Endothelial cell of umbilical vein (primary cell): ENCODE measurements around the gene MAN2B1. TPM values are rescaled to one million over a fixed set of nuclear protein-coding genes. Genes with fewer than 3 reads are reported as not detected.
A peak's percentile ranks its signal among the peaks of the same experiment; 100 is the strongest.

Experiments
- BruUV-seq: library from RNA; stranded (reverse); fragments of 400-500 nt; replicated peaks from 2 replicates; lab custom pipeline; 2021; lab: Mats Ljungman, UMichigan
- CTCF ChIA-PET: fragments of 300-600, 350-600 bp; sonication (Branson Sonifier 250); formaldehyde crosslinking; loops from one replicate; lab custom pipeline; 2021; ENCODE audit warnings: antibody characterized with exemption, inconsistent platforms; lab: Charles Lee
- POLR2A ChIA-PET: fragments of 300-600, 350-600 bp; sonication (Branson Sonifier 250); formaldehyde crosslinking; loops from one replicate; lab custom pipeline; 2021; ENCODE audit warnings: antibody characterized with exemption, inconsistent platforms; lab: Charles Lee
- DNase-seq: peaks from one replicate; pipeline ENCODE4 v3.0.0-alpha.2; 2011; ENCODE audit warnings: low read depth, low spot score
- FAIRE-seq: peaks from 2 replicates; lab custom pipeline; 2011; peaks lifted over from hg19 to GRCh38; lab: Jason Lieb, UNC
- H2AFZ ChIP-seq: 2 replicates; pipeline ENCODE4 v1.6.0; 2012; ENCODE audit warnings: low read depth, low read length, control low read depth, inconsistent platforms
- H3K27ac ChIP-seq: 2 replicates; pipeline ENCODE4 v1.5.1; 2011; ENCODE audit warnings: low read depth, mild to moderate bottlenecking, control low read depth, low read length, moderate library complexity; ENCODE audit not compliant: insufficient read depth
- H3K27me3 ChIP-seq, 2 experiments: 2 replicates each; pipeline versions ENCODE4 v1.6.0 to v1.6.1; 2011; ENCODE audit warnings: low read length in 2 of 2, mixed read lengths in 1 of 2; ENCODE audit not compliant: control insufficient read depth in 2 of 2, insufficient read depth in 2 of 2
- H3K36me3 ChIP-seq, 2 experiments: 2 replicates in 1 of 2; 3 replicates in 1 of 2; pipeline ENCODE4 v1.5.1; 2011; ENCODE audit warnings: low read length in 2 of 2, mild to moderate bottlenecking in 1 of 2, moderate library complexity in 1 of 2; ENCODE audit not compliant: control insufficient read depth in 2 of 2, insufficient read depth in 2 of 2; ENCODE audit errors: extremely low read depth in 1 of 2
- H3K4me1 ChIP-seq: 3 replicates; pipeline ENCODE4 v1.5.1; 2011; ENCODE audit warnings: mild to moderate bottlenecking, low read length; ENCODE audit not compliant: control insufficient read depth, insufficient read depth; ENCODE audit errors: extremely low read depth
- H3K4me2 ChIP-seq: 2 replicates; pipeline ENCODE4 v1.6.1; 2011; ENCODE audit warnings: low read length, control low read depth, mixed read lengths; ENCODE audit not compliant: insufficient read depth
- H3K4me3 ChIP-seq, 3 experiments: fragments of 200-600 bp in 1 of 3; sonication (generic), shearing (Covaris generic) in 1 of 3; replicated peaks in 1 of 3; 2 replicates each; pipeline ENCODE4 v1.5.1; 2011 to 2016; ENCODE audit warnings: control low read depth in 3 of 3, low read length in 3 of 3, mild to moderate bottlenecking in 2 of 3, inconsistent platforms in 1 of 3, low read depth in 1 of 3, moderate library complexity in 1 of 3; ENCODE audit not compliant: insufficient read depth in 1 of 3
- H3K79me2 ChIP-seq: 2 replicates; pipeline ENCODE4 v1.6.0; 2012; ENCODE audit warnings: low read length, inconsistent platforms; ENCODE audit not compliant: control insufficient read depth, insufficient read depth
- H3K9ac ChIP-seq: replicated peaks from 2 replicates; pipeline ENCODE3; 2011; ENCODE audit warnings: low read length, control low read depth; ENCODE audit not compliant: insufficient read depth; ENCODE audit errors: extremely low read depth
- H3K9me1 ChIP-seq: replicated peaks from 3 replicates; pipeline ENCODE4 v1.6.0; 2011; ENCODE audit warnings: mild to moderate bottlenecking, low read length; ENCODE audit not compliant: control insufficient read depth, insufficient read depth; ENCODE audit errors: extremely low read depth
- H3K9me3 ChIP-seq: replicated peaks from 2 replicates; pipeline ENCODE4 v1.5.1; 2012; ENCODE audit warnings: low read length, inconsistent platforms; ENCODE audit not compliant: control insufficient read depth, insufficient read depth
- H4K20me1 ChIP-seq: replicated peaks from 2 replicates; pipeline ENCODE3; 2011; ENCODE audit warnings: mild to moderate bottlenecking, low read length; ENCODE audit not compliant: control insufficient read depth, insufficient read depth; ENCODE audit errors: extremely low read depth
- EZH2 ChIP-seq: IDR thresholded peaks from 2 replicates; pipeline ENCODE4 v1.6.1; 2012; ENCODE audit warnings: borderline replicate concordance, low read depth, mild to moderate bottlenecking, moderate library complexity, low read length, inconsistent platforms; ENCODE audit not compliant: severe bottlenecking
- GATA2 ChIP-seq: IDR thresholded peaks from 2 replicates; pipeline ENCODE4 v1.7.0; 2011; ENCODE audit warnings: low read depth, mild to moderate bottlenecking, moderate library complexity, mixed read lengths, low read length; ENCODE audit not compliant: insufficient read length, insufficient read depth
- JUN ChIP-seq: IDR thresholded peaks from 2 replicates; pipeline ENCODE4 v1.6.1; 2011; ENCODE audit warnings: borderline replicate concordance, low read depth; ENCODE audit not compliant: insufficient read length, insufficient read depth
- POLR2A ChIP-seq: IDR thresholded peaks from 2 replicates; pipeline ENCODE4 v1.6.1; 2012; ENCODE audit warnings: low read depth, mild to moderate bottlenecking, control low read depth, low read length
- POLR2AphosphoS5 ChIP-seq: IDR thresholded peaks from 2 replicates; pipeline ENCODE4 v1.6.1; 2012; ENCODE audit warnings: low read depth, mild to moderate bottlenecking, control low read depth, low read length, moderate library complexity; ENCODE audit not compliant: insufficient read depth
- dilution Hi-C: fragments of 300-500 bp; cut with MboI; formaldehyde crosslinking; loops from one replicate; pipeline ENCODE4 v1.15.0; 2019; ENCODE audit warnings: low sequenced_read_pairs; ENCODE audit not compliant: extremely low pct_ligation_motif_present
- intact Hi-C: fragments of 100-400 bp; cut with micrococcal nuclease; formaldehyde crosslinking; loops from one replicate; pipeline ENCODE4 v1.10.0; 2022
- polyA plus RNA-seq, 4 experiments: library from polyadenylated mRNA; depleted of rRNA in 3 of 4; stranded (reverse) in 3 of 4; unstranded in 1 of 4; fragments of >200 nt; gene quantifications; 2 replicates each; pipeline versions ENCODE4 v1.2.1 to v1.2.3, GENCODE V29; 2011 to 2012; ENCODE audit warnings: missing spikeins in 1 of 4
- total RNA-seq: library from RNA; stranded (reverse); gene quantifications from 2 replicates; pipeline ENCODE4 v1.2.3, GENCODE V29; 2021

The MAN2B1 gene
- total and polyA plus RNA-seq, 2 donors (not counting 3 experiments of a cell fraction or from before 2014, with no cell fraction given) = 64.4 to 76.8 TPM

DNA sequence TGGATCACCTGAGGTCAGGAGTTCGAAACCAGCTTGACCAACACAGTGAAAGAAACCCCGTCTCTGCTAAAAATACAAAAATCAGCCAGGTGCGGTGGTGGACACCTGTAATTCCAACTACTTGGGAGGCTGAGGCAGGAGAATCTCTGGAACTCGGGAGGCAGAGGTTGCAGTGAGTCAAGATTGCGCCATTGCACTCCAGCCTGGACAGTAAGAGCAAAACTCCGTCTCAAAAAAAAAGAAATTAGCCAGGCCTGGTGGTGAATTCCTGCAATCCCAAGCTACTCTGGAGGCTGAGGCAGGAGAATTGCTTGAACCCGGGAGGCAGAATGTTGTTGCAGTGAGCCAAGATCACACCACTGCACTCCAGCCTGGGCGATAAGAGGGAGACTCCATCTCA, 42.1 kb upstream of the MAN2B1 start:
- no peak overlapping the region for H3K9ac ChIP-seq
- H4K20me1 ChIP-seq = no peaks in the 10 kb centered on the region
- BruUV-seq = no TSS peak
- no peaks in the 10 kb centered on the region for H3K9me1 ChIP-seq
- intact Hi-C loops (no loop called here), dilution Hi-C loops (no loop called here)
- ChIA-PET POLR2A (no interaction called here), CTCF (no interaction called here)
- no peak for DNase-seq
- peak; percentile 33 for FAIRE-seq
- no peak overlapping the region for H3K4me3 ChIP-seq
- H3K36me3 ChIP-seq = peaks cover 26 to 42% of the 10 kb centered on the region in 2 experiments
- no peaks in the 10 kb centered on the region for H3K9me3 ChIP-seq
- TF ChIP-seq GATA2 (no peak), POLR2AphosphoS5 (no peak), POLR2A (no peak)
- H3K27me3 ChIP-seq = no peaks in the 10 kb centered on the region
- H2AFZ ChIP-seq = no peak overlapping the region
- no peak overlapping the region for H3K4me2 ChIP-seq
- no peaks in the 10 kb centered on the region for H3K4me1 ChIP-seq
- peaks cover 3% of the 10 kb centered on the region for H3K79me2 ChIP-seq
- no peak overlapping the region for H3K27ac ChIP-seq

GRCh38 chr19:12706332-12706718, 39.8 kb upstream of the MAN2B1 start:
- FAIRE-seq (no peak), DNase-seq (no peak)
- Histone ChIP-seq H3K9ac (no peak overlapping the region), H3K27ac (no peak overlapping the region), H3K4me1 (no peaks in the 10 kb centered on the region), H3K4me3 (no peak overlapping the region), H3K79me2 (peaks cover under 1% of the 10 kb centered on the region), H3K27me3 (no peaks in the 10 kb centered on the region), H4K20me1 (no peaks in the 10 kb centered on the region), H3K4me2 (no peak overlapping the region), H3K9me1 (no peaks in the 10 kb centered on the region), H3K9me3 (no peaks in the 10 kb centered on the region), H2AFZ (no peak overlapping the region), H3K36me3 (peaks cover 26 to 56% of the 10 kb centered on the region in 2 experiments)
- TF ChIP-seq EZH2 (no peak), JUN (no peak), POLR2AphosphoS5 (no peak)
- CTCF ChIA-PET = no interaction called here
- BruUV-seq = no TSS peak
- POLR2A ChIA-PET = no interaction called here
- intact Hi-C loops = no loop called here
- dilution Hi-C loops = no loop called here
